Limb (tissue), 2 donors: ENCODE measurements around the gene NSMF.
A peak's percentile ranks its signal among the peaks of the same experiment; 100 is the strongest.

Source experiments
- DNase-seq, 2 donors: peaks; one replicate each; pipeline ENCODE4 v3.0.0-alpha.2; 2016; ENCODE audit errors: extremely low spot score in 2 of 2

Gene NSMF

DNA sequence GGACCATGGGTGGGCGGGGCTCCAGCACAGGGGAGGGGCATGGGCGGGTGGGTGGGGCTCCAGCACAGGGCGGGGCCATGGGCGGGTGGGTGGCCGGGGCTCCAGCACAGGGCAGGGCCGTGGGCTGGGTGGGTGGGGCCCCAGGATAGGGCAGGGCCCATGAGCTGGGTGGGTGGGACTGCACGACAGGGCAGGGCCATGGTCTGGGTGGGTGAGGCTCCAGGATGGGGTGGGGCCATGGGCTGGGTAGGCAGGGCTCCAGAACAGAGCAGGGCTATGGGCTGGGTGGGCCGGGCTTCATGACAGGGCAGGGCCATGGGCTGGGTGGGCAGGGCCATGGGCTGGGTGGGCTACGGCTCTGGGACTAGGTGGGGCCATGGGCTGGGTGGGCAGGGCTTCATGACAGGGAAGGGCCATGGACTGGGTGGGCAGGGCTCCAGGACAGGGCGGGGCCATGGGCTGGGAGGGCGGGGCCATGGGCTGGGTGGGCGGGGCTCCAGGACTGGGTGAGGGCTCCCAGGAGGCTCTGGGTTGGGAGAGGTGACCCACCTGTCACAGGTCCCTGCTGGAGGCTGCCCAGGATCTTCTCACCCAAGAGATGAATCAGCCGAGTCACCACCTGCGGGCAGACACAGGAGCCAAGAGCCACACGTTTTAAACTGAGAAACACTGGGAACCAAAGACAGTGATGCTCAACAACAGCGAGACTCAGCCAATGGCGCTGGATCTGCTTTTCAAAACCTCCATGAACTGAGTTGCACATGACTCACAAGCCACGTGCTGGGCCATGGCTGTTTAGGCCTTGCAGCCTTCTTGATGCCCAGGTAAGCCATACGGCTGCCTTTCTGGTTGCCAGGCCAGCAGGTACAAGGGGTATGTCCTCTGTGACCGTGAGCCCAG is 33.6 kb upstream of the NSMF start:
- no peak for DNase-seq

DNA sequence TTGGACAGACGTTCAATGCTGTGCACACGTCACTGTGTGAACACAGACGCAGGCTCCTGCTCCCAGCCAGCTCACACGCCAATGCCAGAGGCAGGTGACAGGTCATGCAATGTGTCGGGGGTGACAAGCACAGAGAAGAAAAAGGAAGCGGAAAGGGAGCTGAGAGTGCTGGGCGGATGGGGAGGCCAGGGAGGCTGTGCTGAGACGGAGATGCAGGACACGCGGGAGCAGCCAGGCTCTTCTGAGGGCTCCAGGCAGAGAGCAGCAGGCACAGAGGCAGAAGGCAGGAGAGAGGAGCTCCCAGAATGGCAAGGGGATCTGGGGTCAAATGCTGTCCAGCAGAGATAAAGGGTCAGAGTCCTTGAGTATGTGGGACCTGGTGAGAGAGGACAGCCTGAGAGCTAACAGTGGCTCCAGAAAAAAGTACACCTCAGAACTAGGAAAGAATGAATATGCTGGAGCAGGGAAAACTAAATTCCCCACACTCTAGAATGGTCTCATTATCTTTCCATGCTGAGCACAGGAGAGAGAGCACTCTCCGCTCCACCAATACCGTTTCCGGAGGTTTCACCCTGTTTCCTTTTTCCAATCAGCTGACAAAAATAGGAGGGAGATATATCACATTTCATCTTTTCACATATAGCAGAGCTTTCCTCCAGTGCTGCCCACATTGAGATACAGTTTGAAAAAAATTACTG is 32.8 kb upstream of the NSMF start:
- DNase-seq: no peak

DNA sequence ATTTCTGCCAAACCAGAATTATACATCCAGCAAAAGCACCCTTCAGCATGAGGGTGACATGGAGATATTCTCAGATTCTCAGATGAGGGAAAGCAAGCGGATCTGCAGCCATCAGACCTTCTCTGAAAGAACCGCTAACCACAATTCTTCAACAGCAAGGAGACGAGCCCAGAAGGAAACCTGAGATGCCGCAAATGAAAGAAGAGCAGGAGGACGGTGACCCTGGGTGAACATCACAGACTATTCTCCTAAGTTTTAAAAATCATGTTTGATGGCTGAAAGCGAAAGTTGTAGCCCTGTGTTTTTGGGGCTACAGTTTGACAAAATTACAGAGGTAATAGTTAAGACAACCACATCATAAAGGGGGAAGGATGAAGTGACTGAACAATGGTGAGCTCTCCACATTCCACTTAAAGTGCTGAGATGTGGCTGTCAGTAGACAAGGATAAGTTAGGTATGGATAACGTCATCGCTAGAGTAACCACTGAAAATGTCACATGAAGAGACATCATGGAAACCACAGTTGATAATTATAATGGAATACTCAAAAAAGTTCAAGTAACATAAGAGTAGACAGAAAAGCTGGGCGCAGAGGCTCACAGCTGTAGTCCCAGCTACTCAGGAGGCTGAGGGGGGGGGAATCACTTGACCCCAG is 31.5 kb upstream of the NSMF start:
- no peak for DNase-seq

DNA sequence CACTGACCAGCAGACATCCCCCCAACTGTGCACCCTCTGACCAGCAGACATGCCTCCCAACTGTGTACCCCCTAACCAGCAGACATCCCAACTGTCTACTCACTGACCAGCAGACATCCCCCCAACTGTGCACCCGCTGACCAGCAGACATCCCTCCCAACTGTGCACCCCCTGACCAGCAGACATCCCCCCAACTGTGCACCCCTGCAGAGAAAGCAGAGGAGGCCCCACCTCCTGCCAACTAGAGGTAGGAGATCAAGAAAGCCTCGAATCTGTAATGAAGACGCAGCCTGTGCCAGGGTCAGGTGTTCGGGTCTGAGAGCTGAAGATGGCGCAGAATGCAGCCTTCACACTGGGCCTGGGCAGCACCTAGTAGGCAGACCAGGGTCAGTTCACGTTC is 29.8 kb upstream of the NSMF start:
- DNase-seq: no peak

DNA sequence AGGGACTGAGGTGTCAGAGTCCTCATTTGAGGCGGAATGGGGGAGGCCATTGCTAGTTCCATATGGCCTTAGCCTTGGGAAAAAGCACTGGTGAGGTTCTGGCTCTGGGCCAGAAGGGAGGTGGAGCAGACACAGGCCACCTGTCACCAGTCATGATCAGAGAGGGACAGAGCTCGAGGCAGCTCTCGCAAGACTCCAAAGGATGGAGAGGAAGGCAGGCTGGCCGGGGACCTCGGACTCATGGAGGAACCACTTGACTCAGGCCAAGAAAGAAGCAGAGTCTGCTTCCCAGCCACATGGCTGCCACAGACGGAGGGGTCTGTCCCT is 29.2 kb upstream of the NSMF start:
- DNase-seq: peak in 1 of 2 donors; percentile 36

DNA sequence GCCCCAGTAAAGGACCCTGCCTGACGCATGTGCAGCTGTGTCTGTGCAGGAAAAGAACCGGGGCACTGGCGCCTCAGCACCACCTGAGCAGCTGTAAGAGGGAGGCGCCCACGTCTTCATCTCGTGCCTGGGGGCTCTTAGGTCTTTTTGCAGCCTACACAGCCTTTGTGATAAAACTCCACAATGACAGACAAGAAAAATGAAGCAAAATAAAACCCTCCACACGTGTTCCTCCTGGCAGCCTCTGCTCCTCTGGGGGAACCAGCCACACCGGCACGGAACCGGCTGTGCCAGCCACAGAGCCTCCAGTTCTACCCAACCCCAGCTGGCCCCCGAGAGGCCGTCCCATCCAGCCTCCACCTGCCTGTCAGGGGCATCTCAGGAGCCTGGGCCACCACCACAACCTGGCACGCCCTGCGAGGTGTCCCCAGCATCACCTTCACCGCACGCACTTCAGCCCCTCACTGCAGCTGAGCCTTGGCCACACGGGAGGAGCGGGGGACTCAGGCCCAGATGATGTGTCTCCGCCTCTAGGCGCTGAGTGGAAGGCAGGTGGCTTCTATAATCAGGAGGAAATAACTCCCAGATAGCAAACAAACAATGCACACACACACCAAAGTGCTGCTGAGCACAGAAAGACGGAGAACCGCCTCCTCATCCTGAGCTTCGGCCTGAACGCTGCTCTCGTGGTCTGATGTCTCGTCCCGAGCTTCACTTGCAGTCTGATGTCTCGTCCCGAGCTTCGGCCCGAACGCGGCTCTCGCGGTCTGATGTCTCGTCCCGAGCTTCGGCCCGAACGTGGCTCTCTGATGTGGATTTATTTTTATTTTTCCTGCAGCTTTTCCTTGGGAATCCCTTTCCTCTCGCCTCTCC is 28.6 kb upstream of the NSMF start:
- DNase-seq: peak in 1 of 2 donors; percentile 31

DNA sequence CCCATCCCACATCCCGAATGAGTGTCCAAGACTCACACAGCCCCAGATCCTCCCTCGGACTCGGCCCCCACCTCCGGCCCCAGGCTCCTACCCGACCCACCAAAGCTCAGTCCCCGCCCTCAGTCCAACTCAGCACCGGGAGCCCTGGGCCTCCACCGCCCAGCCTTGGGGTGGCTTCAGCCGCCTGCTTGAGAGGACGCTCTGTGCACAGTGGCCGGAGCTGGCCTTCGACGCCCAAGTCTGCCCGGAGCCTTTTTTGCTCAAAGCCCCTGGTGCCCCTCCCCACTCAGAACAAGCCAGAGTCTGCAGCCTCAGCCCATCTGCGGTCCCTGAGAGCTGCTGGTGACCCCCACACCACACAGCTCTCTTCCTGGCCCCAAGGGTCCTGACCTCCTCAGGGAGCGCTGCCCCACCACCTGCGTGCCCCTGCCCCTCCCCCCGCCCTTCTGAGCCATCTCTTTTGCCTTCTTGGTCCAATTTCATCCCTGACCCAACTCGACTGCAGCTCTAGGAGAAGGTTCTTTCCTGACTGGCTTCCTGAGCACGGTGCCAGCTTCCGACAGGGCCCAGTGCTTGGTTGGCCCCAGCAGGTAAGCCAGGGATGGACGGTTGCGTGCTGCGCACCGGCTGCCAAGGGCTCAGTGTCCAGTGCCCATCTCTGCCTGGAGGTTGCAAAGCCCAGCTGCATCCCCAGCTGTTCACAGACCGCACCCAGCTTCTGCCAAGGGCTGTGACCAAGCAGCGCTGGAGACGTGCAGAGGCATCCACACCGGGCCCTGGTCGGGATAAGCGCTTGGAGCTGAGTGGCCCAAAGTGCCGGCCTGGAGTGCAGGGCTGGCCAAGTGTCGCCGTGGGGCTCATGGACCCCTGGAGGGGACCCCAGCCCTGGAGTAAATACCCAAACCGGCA is 27.7 kb upstream of the NSMF start:
- DNase-seq: no peak

DNA sequence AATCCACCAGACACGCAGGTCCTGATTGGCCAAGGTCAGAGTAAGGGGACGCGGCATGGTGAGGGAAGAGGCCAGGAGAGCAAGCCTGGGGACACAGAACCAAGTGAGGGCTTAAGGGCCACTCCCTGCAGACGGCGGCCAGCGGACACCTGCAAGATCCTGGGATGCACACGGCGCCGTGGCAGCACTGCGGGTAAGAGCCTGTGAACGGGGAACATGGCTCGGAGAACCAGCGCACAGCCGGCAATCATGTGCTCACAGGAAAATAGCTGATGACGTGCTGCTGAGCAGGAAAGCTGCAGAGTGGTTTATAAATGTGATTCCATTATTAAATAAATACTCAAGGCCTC is 27.0 kb upstream of the NSMF start:
- no peak for DNase-seq

DNA sequence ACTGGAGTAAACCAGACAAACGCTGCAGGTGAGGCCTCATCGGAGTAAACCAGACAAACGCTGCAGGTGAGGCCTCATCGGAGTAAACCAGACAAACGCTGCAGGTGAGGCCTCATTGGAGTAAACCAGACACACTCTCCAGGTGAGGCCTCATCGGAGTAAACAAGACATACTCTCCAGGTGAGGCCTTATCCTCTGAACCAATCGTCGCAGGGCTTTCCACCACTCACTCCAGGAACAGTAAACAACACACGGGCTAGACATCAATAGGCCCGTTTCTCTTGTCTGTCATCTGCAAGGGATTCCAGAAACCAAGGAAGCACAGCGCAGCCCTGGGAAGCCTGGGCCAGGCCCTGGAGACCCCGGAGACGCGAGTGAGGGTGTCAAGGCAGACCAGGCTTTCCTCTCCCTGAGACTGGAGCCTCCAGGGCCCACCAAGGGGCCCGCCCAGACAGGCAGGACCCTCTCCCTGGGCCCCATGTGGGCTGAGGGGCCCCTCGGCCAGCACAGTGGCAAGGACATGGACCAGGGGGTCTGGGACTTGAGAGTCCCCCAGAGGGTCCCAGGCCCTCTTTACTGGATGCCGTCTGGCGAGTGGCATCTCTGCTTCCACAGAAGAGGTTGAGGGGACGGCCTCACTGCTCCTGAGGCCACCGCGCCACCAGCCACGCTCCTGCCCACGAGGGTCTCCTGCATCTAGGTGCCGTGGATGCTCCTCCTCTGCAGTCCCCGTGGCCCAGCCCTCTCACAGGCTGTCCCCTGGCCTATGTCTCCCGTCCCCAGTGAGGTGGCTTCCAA is 26.4 kb upstream of the NSMF start:
- peak in 1 of 2 donors; percentile 20 for DNase-seq

DNA sequence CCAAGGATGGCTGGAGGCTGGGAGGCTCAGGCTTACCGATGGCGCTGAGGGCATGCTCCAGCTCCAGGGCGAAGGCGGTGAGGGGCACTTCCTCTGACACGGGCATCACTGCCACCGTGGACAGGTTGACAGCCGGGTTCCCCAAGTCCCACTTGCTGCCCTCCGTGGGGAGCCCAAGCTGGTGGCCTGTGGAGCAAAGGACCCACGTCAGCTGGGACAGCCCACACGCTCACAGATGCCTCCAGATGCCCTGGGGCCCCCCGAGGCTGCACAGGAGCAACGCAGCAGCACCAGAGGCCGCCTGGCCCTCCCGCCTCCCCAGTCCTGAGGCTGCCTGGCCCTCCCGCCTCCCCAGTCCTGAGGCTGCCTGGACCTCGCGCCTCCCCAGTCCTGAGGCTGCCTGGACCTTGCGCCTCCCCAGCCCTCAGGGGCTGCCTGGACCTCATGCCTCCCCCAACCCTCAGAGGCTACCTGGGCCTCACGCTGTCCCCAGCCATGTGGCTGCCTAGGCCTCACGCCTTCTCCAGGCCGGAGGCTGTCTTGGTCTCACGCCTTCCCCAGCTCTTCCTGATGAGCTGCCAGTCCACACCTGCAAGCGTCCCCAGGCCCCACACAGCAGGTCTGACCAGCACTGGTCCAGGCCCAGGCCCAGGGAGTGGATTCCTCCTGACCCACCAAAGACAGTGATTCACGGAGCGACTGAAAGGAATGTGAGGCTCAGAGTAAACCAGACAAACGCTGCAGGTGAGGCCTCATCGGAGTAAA is 25.6 kb upstream of the NSMF start:
- no peak for DNase-seq

DNA sequence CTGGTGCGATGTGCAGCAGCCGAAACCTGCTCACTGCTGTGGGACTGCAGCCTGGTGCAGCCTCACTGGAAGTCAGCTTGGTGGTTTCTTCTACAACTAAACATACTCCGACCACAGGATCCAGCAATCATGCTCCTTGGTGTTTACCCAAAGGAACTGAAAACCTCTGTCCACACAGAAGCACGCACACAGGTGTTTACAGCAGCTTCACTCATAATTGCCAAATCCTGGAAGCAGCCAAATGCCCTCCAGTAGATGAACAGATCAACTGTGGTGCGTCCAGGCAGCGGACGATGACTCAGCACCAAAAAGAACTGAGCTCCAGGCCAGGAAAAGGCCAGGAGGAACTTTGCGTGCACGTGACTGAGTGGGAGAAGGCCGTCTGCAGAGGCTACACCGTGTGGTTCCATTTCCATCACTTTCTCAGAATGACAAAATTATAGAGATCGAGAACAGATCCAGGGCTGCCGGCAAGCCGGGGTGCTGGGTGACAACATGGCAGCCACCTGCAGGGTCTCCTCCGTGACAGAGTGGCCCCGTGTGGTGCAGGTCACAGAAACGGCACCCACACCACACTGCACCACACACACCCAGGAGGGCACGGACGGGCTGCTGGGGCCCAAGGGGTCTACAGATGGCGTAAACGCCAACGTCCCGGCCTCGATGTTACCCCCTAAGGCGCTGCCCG is 23.1 kb upstream of the NSMF start:
- DNase-seq: no peak

DNA sequence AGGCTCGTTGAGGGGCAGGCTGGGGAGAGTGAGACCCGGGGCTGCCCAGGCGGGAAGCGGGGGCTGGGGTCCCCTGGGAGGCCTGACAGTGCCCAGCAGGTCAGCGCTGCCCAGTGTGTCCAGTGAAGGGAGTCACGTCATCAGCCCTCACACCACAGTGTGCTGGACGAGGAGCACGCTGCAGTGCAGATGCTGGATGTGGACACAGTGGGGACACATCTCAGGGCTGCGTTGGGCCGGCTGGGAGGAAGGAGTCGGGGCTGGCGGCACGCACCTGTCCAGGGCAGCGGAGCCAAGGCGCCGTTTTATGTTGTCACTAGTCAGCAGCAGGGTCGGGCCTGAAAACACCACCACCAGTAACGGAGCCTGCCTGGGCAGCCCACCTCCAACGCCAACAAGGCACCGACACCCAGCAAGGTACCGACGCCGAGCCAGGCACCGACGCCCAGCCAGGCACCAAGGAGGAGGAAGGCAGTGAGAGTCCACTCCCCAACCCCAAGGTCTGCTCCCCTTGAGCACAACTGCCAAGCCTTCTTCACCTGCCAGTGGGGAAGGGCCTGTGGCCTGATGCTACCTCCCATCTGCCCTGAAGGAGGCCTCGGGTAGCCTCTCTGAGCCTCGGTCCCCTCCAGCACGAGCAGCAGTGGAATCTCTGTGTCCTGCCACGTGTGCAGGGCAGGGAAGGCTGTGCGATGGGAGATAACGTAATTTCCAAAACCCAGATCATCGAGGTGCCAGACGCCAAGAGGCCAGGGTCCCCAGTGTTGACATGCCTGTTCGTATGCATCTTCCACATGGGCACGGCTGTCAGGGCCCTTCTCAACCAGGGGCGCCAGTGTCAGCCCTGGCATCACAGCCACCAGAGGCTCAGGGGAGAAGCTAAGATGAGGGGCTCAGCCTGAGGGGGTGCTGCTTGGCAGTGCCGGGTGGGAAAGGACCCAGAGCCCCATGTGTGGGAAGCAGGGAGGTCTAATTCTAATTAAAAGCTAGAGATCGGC is 21.9 kb upstream of the NSMF start:
- DNase-seq: no peak

DNA sequence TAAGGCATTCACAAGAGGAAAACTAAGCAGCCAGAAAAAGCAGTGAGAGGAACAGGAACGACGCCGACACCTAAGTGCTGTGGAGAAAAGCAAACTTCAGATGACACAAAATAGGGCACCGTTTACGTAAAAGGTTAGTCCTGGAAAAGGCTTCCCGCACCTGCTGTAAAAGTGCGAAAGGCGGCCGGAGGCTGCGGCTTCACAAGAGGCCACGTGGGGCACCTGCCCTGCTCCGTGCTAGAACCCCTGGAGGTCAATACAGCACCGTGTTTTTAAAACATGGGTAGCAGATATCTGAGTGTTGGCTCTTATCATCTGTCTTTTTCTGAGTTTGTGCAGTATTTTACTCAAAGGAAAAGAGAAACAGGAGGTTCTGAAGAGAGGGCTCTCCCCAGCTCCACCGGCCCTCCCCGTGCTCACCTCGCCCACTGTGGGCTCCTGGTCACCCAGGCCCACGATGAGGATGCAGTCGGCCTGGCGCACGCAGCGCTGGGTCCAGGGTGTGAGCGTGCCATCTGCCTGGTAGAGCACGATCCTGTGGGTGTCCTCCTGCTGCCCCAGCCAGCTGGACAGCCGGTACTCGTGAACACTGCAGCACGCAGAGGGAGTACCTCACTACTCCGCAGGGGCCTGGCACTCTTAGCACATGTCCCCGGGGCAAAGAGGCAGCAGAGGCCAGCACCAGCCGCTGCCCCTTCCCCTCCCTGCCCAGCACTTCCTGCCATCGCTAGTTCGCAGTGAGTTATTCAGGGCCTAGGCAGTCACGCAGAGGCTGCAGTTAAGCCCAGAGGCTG is 21.0 kb upstream of the NSMF start:
- no peak for DNase-seq

DNA sequence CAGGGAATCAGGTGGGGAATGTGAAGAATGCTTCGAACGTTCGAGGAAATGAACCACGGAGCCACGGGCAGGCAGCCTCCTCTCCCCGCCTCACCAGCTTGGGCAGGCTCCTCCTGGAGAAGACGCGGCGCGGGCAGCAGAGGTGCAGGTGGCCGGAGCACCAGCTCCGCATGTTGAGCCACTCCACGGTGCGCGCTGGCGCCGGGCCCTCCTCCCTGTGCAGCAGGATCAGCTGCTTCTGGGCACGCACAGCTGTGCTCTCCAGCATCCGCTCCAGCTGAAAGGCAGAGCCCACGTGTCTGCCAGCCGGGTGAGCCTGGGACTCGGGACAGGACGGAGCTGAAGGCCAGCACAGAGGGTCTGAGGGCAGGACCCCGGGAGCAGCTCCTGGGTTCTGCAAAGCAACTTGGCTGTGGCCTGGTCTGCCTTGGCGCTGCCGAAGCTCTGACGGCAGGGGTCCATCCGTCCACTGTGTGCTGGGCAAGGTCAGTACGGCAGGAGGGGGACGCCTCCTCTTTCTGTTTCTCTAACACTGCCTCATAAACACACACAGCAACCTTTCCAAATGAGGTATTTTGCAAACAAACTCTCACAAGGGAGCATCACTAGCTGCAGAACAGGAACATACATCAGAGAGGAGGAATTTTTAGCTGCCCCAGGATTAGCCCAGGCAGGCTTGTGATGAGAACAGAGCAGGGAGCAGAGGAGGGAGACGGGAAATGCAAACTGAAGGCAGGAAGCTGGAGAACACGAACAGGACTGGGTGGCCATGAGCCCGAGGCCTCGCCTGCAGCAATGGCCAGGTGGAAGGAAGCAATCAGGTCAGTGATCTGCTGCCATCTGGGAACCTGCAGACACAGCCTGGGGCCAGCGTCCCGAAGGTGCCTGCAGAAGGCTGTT is 20.1 kb upstream of the NSMF start:
- peak; percentile 50 to 61 for DNase-seq

DNA sequence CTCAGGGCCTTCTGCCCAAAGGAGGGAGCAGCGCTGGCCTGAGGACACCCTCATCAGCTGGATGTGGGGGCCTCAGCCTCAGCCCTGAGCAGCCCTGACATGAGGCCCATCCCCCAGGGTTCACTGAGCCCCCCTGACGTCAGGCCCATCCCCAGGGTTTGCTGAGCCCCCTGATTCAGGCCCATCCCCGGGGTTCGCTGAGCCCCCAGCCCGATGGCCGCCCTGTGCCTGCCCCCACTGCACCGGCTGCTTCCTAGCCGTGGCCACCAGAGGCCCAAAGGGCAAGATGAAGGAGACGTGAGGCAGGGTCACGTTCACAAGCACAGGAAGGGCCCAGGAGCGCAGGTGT is 19.5 kb upstream of the NSMF start:
- DNase-seq: no peak
